SK-N-SH (cell line): ENCODE measurements around the gene DCUN1D2. TPM values are rescaled to one million over a fixed set of nuclear protein-coding genes. Genes with fewer than 3 reads are reported as not detected.

Source experiments
- CTCF ChIA-PET: fragments of 300-600, 350-600 bp; formaldehyde crosslinking; extraction: SDS; loops from one replicate; lab custom pipeline; 2021; lab: Yijun Ruan, JAX
- POLR2A ChIA-PET: fragments of 350-600 bp; sonication (Branson Sonifier 250); formaldehyde crosslinking; extraction: SDS; loops from one replicate; lab custom pipeline; 2020; ENCODE audit warnings: antibody characterized with exemption, inconsistent platforms; lab: Yijun Ruan, JAX
- DNase-seq: peaks from one replicate; pipeline ENCODE4 v3.0.0; 2012
- H2AFZ ChIP-seq: fragments of 200-600 bp; sonication (generic); 2 replicates; pipeline ENCODE4 v1.8.1; 2016; ENCODE audit warnings: antibody characterized with exemption, mild to moderate bottlenecking, low read depth
- H3F3A ChIP-seq: fragments of 200-600 bp; sonication (generic); replicated peaks from 2 replicates; pipeline ENCODE3; 2016; ENCODE audit warnings: antibody characterized with exemption, mild to moderate bottlenecking; ENCODE audit not compliant: insufficient read depth
- H3K27ac ChIP-seq, 2 experiments: fragments of 200-500 bp in 1 of 2; fragments of 200-600 bp in 1 of 2; sonication (Bioruptor generic) in 1 of 2; sonication (generic), shearing (Covaris generic) in 1 of 2; 2 replicates each; pipeline versions ENCODE4 v1.5.1 to v1.6.1; 2014 to 2016; ENCODE audit warnings: low read depth in 2 of 2, inconsistent platforms in 1 of 2, low read length in 1 of 2, mild to moderate bottlenecking in 1 of 2, mixed read lengths in 1 of 2
- H3K27me3 ChIP-seq: fragments of 200-600 bp; sonication (generic), shearing (Covaris generic); 2 replicates; pipeline ENCODE4 v1.6.1; 2016; ENCODE audit warnings: mixed run types; ENCODE audit not compliant: insufficient read depth
- H3K36me3 ChIP-seq, 2 experiments: fragments of 200-500 bp in 1 of 2; fragments of 200-600 bp in 1 of 2; sonication (Bioruptor generic) in 1 of 2; sonication (generic) in 1 of 2; replicated peaks in 1 of 2; 2 replicates each; pipeline versions ENCODE3 to v1.5.1; 2014 to 2016; ENCODE audit warnings: low read length in 1 of 2, mild to moderate bottlenecking in 1 of 2; ENCODE audit not compliant: insufficient read depth in 2 of 2, control insufficient read depth in 1 of 2
- H3K4me1 ChIP-seq, 2 experiments: fragments of 200-500 bp in 1 of 2; fragments of 200-600 bp in 1 of 2; sonication (Bioruptor generic) in 1 of 2; sonication (generic), shearing (Covaris generic) in 1 of 2; 2 replicates each; pipeline versions ENCODE4 v1.5.1 to v1.6.1; 2014 to 2016; ENCODE audit warnings: low read depth in 1 of 2, low read length in 1 of 2, mixed run types in 1 of 2; ENCODE audit not compliant: insufficient read depth in 2 of 2, control insufficient read depth in 1 of 2
- H3K4me2 ChIP-seq: fragments of 200-600 bp; sonication (generic), shearing (Covaris generic); 2 replicates; pipeline ENCODE4 v1.6.1; 2017; ENCODE audit warnings: mixed run types
- H3K4me3 ChIP-seq, 2 experiments: fragments of 200-500 bp in 1 of 2; fragments of 200-600 bp in 1 of 2; sonication (Bioruptor generic) in 1 of 2; sonication (generic), shearing (Covaris generic) in 1 of 2; 2 replicates each; pipeline versions ENCODE4 v1.5.1 to v1.8.1; 2014 to 2016; ENCODE audit warnings: low read depth in 2 of 2, inconsistent platforms in 1 of 2, low read length in 1 of 2, mild to moderate bottlenecking in 1 of 2, mixed read lengths in 1 of 2, moderate library complexity in 1 of 2
- H3K79me2 ChIP-seq: fragments of 200-600 bp; sonication (generic); 2 replicates; pipeline ENCODE4 v1.8.1; 2017; ENCODE audit warnings: mild to moderate bottlenecking; ENCODE audit not compliant: insufficient read depth
- H3K9ac ChIP-seq: fragments of 200-600 bp; sonication (generic); 2 replicates; pipeline ENCODE4 v1.6.1; 2017; ENCODE audit warnings: mixed run types
- H3K9me2 ChIP-seq: fragments of 200-600 bp; sonication (generic); 2 replicates; pipeline ENCODE4 v1.6.1; 2017; ENCODE audit warnings: mixed run types
- H3K9me3 ChIP-seq: fragments of 200-600 bp; sonication (generic); 2 replicates; pipeline ENCODE4 v1.6.1; 2017; ENCODE audit warnings: mixed run types, mild to moderate bottlenecking, moderate library complexity
- H4K20me1 ChIP-seq: fragments of 200-600 bp; sonication (generic); 2 replicates; pipeline ENCODE4 v1.6.1; 2017; ENCODE audit warnings: mild to moderate bottlenecking, mixed run types; ENCODE audit not compliant: insufficient read depth
- CTCF ChIP-seq: fragments of 200-600 bp; sonication (generic); IDR thresholded peaks from 2 replicates; pipeline ENCODE4 v1.6.1; 2017; ENCODE audit warnings: antibody characterized with exemption, mild to moderate bottlenecking, moderate library complexity
- ELF1 ChIP-seq: IDR thresholded peaks from 2 replicates; pipeline ENCODE4 v1.4.0; 2012
- EP300 ChIP-seq, 2 experiments: IDR thresholded peaks; 2 replicates each; pipeline versions ENCODE4 v1.4.0 to v1.6.1; 2012; ENCODE audit warnings: borderline replicate concordance in 1 of 2, low read depth in 1 of 2, low read length in 1 of 2
- FOSL2 ChIP-seq: IDR thresholded peaks from 2 replicates; pipeline ENCODE4 v1.4.0; 2012; ENCODE audit warnings: low read depth, mild to moderate bottlenecking, moderate library complexity, borderline replicate concordance
- JUND ChIP-seq: IDR thresholded peaks from 2 replicates; pipeline ENCODE4 v1.4.0; 2012
- MAX ChIP-seq: IDR thresholded peaks from 2 replicates; pipeline ENCODE4 v1.4.0; 2012; ENCODE audit warnings: low read depth
- RFX5 ChIP-seq: IDR thresholded peaks from 2 replicates; pipeline ENCODE4 v1.6.1; 2012; ENCODE audit warnings: mild to moderate bottlenecking, improper control_type of control experiment, low read length
- RXRA ChIP-seq: IDR thresholded peaks from 2 replicates; pipeline ENCODE4 v1.4.0; 2012; ENCODE audit warnings: low read depth, mild to moderate bottlenecking, borderline replicate concordance
- TEAD4 ChIP-seq: IDR thresholded peaks from 2 replicates; pipeline ENCODE4 v1.4.0; 2012; ENCODE audit warnings: mild to moderate bottlenecking, borderline replicate concordance; ENCODE audit not compliant: insufficient read depth
- USF2 ChIP-seq: fragments of 150-350 bp; IDR thresholded peaks from 2 replicates; pipeline ENCODE4 v1.6.1; 2017; ENCODE audit warnings: antibody characterized with exemption, low read length, low read depth, borderline replicate concordance
- ZBTB33 ChIP-seq: IDR thresholded peaks from 2 replicates; pipeline ENCODE4 v1.4.0; 2012; ENCODE audit warnings: low read depth, borderline replicate concordance
- WGBS: methylation state at CpG from one replicate; pipeline ENCODE4 v1.1.6; 2017; ENCODE audit warnings: low lambda C conversion rate; 5-methylcytosine and 5-hydroxymethylcytosine counted together
- polyA plus RNA-seq, 3 experiments: library from polyadenylated mRNA; depleted of rRNA; stranded (reverse); fragments of >200 nt; gene quantifications; 2 replicates each; pipeline ENCODE4 v1.2.3, GENCODE V29; 2012

DCUN1D2 gene
- polyA plus RNA-seq, 1 of the 3 experiments (the other 2 are of a cell fraction) = 11.0 TPM

- no peaks in the 10 kb centered on the region for H3K9me2 ChIP-seq
- H3K4me2 ChIP-seq = no peak overlapping the region
These were observed 40.7 kb downstream of the DCUN1D2 start for GRCh38 chr13:113449693-113450347.

More at GRCh38 chr13:113449693-113450347, 40.7 kb downstream of the DCUN1D2 start:
- Histone ChIP-seq H3K27me3 (no peaks in the 10 kb centered on the region), H3K4me3 (no peak overlapping the region), H4K20me1 (no peaks in the 10 kb centered on the region), H3K9ac (no peak overlapping the region), H3K4me1 (peaks cover 0 to 16% of the 10 kb centered on the region in 2 experiments; a peak in 2 of 4 replicates), H3K79me2 (no peaks in the 10 kb centered on the region), H2AFZ (no peak overlapping the region), H3K27ac (no peak overlapping the region), H3F3A (no peaks in the 10 kb centered on the region)
- POLR2A ChIA-PET = no interaction called here
- TF ChIP-seq RFX5 = no peak
- TF ChIP-seq FOSL2 = no peak
- TF ChIP-seq ELF1 = no peak
- no peak for TF ChIP-seq MAX
- no peak for TF ChIP-seq ZBTB33
- no peak for TF ChIP-seq USF2
- no peak for TF ChIP-seq TEAD4
- TF ChIP-seq EP300 (IDR thresholded peaks at IDR 0.05; ENCODE audit: borderline replicate concordance in 1 of 2, low read depth in 1 of 2, low read length in 1 of 2) = no peak
- no peak for TF ChIP-seq CTCF
- TF ChIP-seq RXRA = no peak
- TF ChIP-seq JUND = no peak
- TF ChIP-seq, all 33 proteins: peak for 0
- 96% methylated on average over 11 of the region's 13 CpGs for WGBS
- Histone ChIP-seq H3K9me3 (no peaks in the 10 kb centered on the region), H3K36me3 (peaks cover 11 to 19% of the 10 kb centered on the region in 2 experiments)
- DNase-seq = no peak
- CTCF ChIA-PET = interaction anchor here (0.7 to 1.5 kb wide), 4 partner anchors 8 to 185 kb away, joined by 3 to 4 read pairs (median 3); no protein-coding TSS in a partner anchor
